HepG2 (cell line): ENCODE data around the gene GFRA1. TPM values are rescaled to one million over a fixed set of nuclear protein-coding genes. Genes with fewer than 3 reads are reported as not detected.

Experiments
- ATAC-seq: fragments of 200-7000 bp; cut with Tn5 transposase; 3 replicates; pipeline ENCODE4 v1.9.1; 2020; ENCODE audit warnings: mild to moderate bottlenecking, moderate library complexity
- BruUV-seq: library from RNA; stranded (reverse); fragments of 400-500 nt; replicated peaks from 2 replicates; lab custom pipeline; 2021; lab: Mats Ljungman, UMichigan
- CTCF ChIA-PET: fragments of 300-600 bp; formaldehyde crosslinking; extraction: SDS; loops from one replicate; lab custom pipeline; 2021; ENCODE audit warnings: low total read pairs, inconsistent platforms, low intra/inter-chr PET ratio; lab: Yijun Ruan, JAX
- POLR2A ChIA-PET: fragments of 350-600 bp; sonication (Branson Sonifier 250); formaldehyde crosslinking; loops from one replicate; lab custom pipeline; 2020; ENCODE audit warnings: antibody characterized with exemption, inconsistent platforms; lab: Yijun Ruan, JAX
- DNase-seq: peaks from one replicate; pipeline ENCODE4 v3.0.0-alpha.2; 2015; ENCODE audit warnings: low spot score
- FAIRE-seq: peaks from 3 replicates; lab custom pipeline; 2011; peaks lifted over from hg19 to GRCh38; lab: Jason Lieb, UNC
- H2AFZ ChIP-seq: one replicate; pipeline ENCODE4 v1.6.1; 2011; ENCODE audit warnings: low read length, inconsistent platforms
- H3K27ac ChIP-seq: fragments of 300-600 bp; 3 replicates; pipeline ENCODE4 v1.8.0; 2011; ENCODE audit warnings: mixed run types, mild to moderate bottlenecking, mixed read lengths, low read length, inconsistent platforms; ENCODE audit not compliant: insufficient read depth; ENCODE audit errors: extremely low read length
- H3K27me3 ChIP-seq, 2 experiments: fragments of 200-600 bp in 1 of 2; 2 replicates in 1 of 2; 3 replicates in 1 of 2; pipeline versions ENCODE4 v1.6.0 to v1.8.0; 2011; ENCODE audit warnings: low read length in 2 of 2, mild to moderate bottlenecking in 2 of 2, moderate library complexity in 2 of 2, inconsistent platforms in 1 of 2; ENCODE audit not compliant: insufficient read depth in 2 of 2, control insufficient read depth in 1 of 2
- H3K36me3 ChIP-seq, 2 experiments: fragments of 200-600 bp in 1 of 2; replicated peaks in 1 of 2; 2 replicates in 1 of 2; 3 replicates in 1 of 2; pipeline versions ENCODE4 v1.5.1 to v1.8.0; 2011; ENCODE audit warnings: low read length in 2 of 2, inconsistent platforms in 1 of 2; ENCODE audit not compliant: insufficient read depth in 2 of 2, control insufficient read depth in 1 of 2
- H3K4me1 ChIP-seq: 2 replicates; pipeline ENCODE4 v1.5.1; 2012; ENCODE audit warnings: low read length, inconsistent platforms; ENCODE audit not compliant: insufficient read depth
- H3K4me2 ChIP-seq: 2 replicates; pipeline ENCODE4 v1.6.0; 2011; ENCODE audit warnings: low read depth, low read length, inconsistent platforms
- H3K4me3 ChIP-seq, 3 experiments: fragments of 200-600 bp in 1 of 3; sonication (generic), shearing (Covaris generic) in 1 of 3; replicated peaks in 1 of 3; 2 replicates each; pipeline ENCODE4 v1.5.1; 2011 to 2016; ENCODE audit warnings: low read length in 3 of 3, inconsistent platforms in 2 of 3, low read depth in 2 of 3, mild to moderate bottlenecking in 2 of 3, control low read depth in 1 of 3, mixed read lengths in 1 of 3; ENCODE audit not compliant: insufficient read depth in 1 of 3
- H3K79me2 ChIP-seq: one replicate; pipeline ENCODE4 v1.6.1; 2011; ENCODE audit warnings: low read length, inconsistent platforms; ENCODE audit not compliant: insufficient read depth
- H3K9ac ChIP-seq: 2 replicates; pipeline ENCODE4 v1.6.0; 2011; ENCODE audit warnings: mild to moderate bottlenecking, low read depth, low read length, inconsistent platforms; ENCODE audit not compliant: insufficient read depth
- H3K9me3 ChIP-seq: 2 replicates; pipeline ENCODE4 v1.5.1; 2012; ENCODE audit warnings: mild to moderate bottlenecking, low read length
- H4K20me1 ChIP-seq: 2 replicates; pipeline ENCODE4 v1.6.0; 2011; ENCODE audit warnings: inconsistent platforms, mild to moderate bottlenecking, low read length, moderate library complexity; ENCODE audit not compliant: insufficient read depth
- CBX5 ChIP-seq: sonication (generic); formaldehyde crosslinking; IDR thresholded peaks from 2 replicates; pipeline ENCODE4 v1.4.0; 2020; ENCODE audit warnings: missing genetic modification reagents, borderline replicate concordance
- HNRNPLL ChIP-seq: fragments of 200-400 bp; formaldehyde crosslinking; IDR thresholded peaks from 2 replicates; pipeline ENCODE4 v1.6.1; 2017; ENCODE audit warnings: mild to moderate bottlenecking, low read depth, low read length; ENCODE audit not compliant: poor library complexity, severe bottlenecking
- KLF16 ChIP-seq, 2 experiments: sonication (generic) in 1 of 2; formaldehyde crosslinking in 1 of 2; IDR thresholded peaks; 2 replicates each; pipeline versions ENCODE4 v1.6.1 to v1.8.0; 2016 to 2023; ENCODE audit warnings: missing genetic modification reagents in 2 of 2, missing compliant biosample characterization in 1 of 2
- ZC3H4 ChIP-seq: sonication (generic); formaldehyde crosslinking; IDR thresholded peaks from 2 replicates; pipeline ENCODE4 v1.4.0; 2020; ENCODE audit warnings: missing genetic modification reagents, borderline replicate concordance
- ZFP1 ChIP-seq: IDR thresholded peaks from 2 replicates; pipeline ENCODE4 v1.6.1; 2016
- ZMAT5 ChIP-seq: sonication (generic); formaldehyde crosslinking; IDR thresholded peaks from 2 replicates; pipeline ENCODE4 v1.5.0; 2020; ENCODE audit warnings: mild to moderate bottlenecking, low read depth, missing genetic modification reagents, borderline replicate concordance
- ZNF205 ChIP-seq: IDR thresholded peaks from 2 replicates; pipeline ENCODE4 v1.6.1; 2018; ENCODE audit warnings: missing biosample characterization, missing genetic modification reagents
- ZNF784 ChIP-seq: sonication (generic); formaldehyde crosslinking; IDR thresholded peaks from 2 replicates; pipeline ENCODE4 v1.5.1; 2020; ENCODE audit warnings: missing genetic modification reagents, mild to moderate bottlenecking, borderline replicate concordance
- in situ Hi-C: cut with HindIII; loops from 2 replicates; pipeline ENCODE4 v1.10.0; 2017; ENCODE audit warnings: low pct_unique_long_range_greater_than_20kb; ENCODE audit not compliant: extremely low pct_ligation_motif_present
- intact Hi-C: fragments of 100-400 bp; cut with micrococcal nuclease; formaldehyde crosslinking; loops from one replicate; pipeline ENCODE4 v1.10.0; 2022; ENCODE audit not compliant: unreplicated experiment
- polyA plus RNA-seq, 8 experiments: library from polyadenylated mRNA; depleted of rRNA in 3 of 8; stranded (reverse) in 7 of 8; unstranded in 1 of 8; fragments of >200 nt; fragmentation: Illumina TruSeq in 4 of 8; extraction: Trizol in 4 of 8; gene quantifications; 2 replicates each; pipeline versions ENCODE4 v1.2.1 to v1.2.3, GENCODE V29; 2011 to 2016; ENCODE audit warnings: low read depth in 4 of 8, missing spikeins in 1 of 8, mixed read lengths in 1 of 8; ENCODE audit not compliant: insufficient read depth in 1 of 8
- total RNA-seq, 5 experiments: library from RNA; depleted of rRNA; stranded (reverse); fragments of >200 nt; fragmentation: Illumina TruSeq; extraction: Trizol; gene quantifications; 2 replicates each; pipeline ENCODE4 v1.2.3, GENCODE V29; 2016; ENCODE audit warnings: low read depth in 1 of 5
- TF ChIP-seq, protein P1 (sequence below): sonication (generic); formaldehyde crosslinking; IDR thresholded peaks from 2 replicates; pipeline ENCODE4 v1.5.0; 2020; ENCODE audit warnings: missing genetic modification reagents, mild to moderate bottlenecking, borderline replicate concordance
- TF ChIP-seq, protein P2 (sequence below), 2 experiments: fragments of 450-650 bp in 1 of 2; sonication (generic) in 1 of 2; formaldehyde crosslinking in 1 of 2; IDR thresholded peaks; 2 replicates each; pipeline versions ENCODE4 v1.6.1 to v1.8.0; 2016 to 2022; ENCODE audit warnings: antibody characterized with exemption in 1 of 2, mild to moderate bottlenecking in 1 of 2, missing genetic modification reagents in 1 of 2

The GFRA1 gene
- total and polyA plus RNA-seq, 2 of the 13 experiments (the other 11 are each of a cell fraction or from before 2014, with no cell fraction given) = not detected

- TF ChIP-seq, protein P1, sequence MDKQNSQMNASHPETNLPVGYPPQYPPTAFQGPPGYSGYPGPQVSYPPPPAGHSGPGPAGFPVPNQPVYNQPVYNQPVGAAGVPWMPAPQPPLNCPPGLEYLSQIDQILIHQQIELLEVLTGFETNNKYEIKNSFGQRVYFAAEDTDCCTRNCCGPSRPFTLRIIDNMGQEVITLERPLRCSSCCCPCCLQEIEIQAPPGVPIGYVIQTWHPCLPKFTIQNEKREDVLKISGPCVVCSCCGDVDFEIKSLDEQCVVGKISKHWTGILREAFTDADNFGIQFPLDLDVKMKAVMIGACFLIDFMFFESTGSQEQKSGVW = no peak
- TF ChIP-seq CBX5 (CRISPR knock-in tag) (no peak), ZFP1 (CRISPR knock-in tag) (no peak), KLF16 (CRISPR knock-in tag; IDR thresholded peaks at IDR 0.05) (no peak), ZC3H4 (CRISPR knock-in tag) (no peak), ZNF205 (CRISPR knock-in tag) (no peak)
Measured at GRCh38 chr10:116154651-116155050, 118.4 kb downstream of the GFRA1 start (continued).

DNA sequence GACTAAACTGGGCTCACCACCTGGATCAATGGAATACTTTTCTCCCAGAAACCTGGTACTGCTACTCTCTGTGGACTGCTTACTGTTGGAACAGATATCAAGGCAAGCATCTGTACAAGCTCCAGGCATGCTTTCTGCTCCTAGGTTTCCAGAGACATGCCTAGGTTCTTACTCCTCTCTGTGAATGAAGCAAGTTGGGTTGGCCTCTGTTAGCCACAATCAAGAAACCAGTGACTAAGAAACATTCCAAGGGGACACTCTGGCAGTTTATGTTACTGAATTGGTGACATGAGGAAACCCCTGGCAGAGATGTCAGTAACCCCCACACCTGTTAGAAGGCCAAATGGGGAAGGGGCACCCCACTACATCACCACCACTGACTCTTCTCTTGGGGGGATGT, 121.9 kb downstream of the GFRA1 start:
- BruUV-seq = no TSS peak
- H4K20me1 ChIP-seq = no peaks in the 10 kb centered on the region
- no peak overlapping the region for H3K4me2 ChIP-seq
- no peak for ATAC-seq
- H3K79me2 ChIP-seq = no peaks in the 10 kb centered on the region
- no peak overlapping the region for H3K27ac ChIP-seq
- no peaks in the 10 kb centered on the region for H3K27me3 ChIP-seq
- H3K9ac ChIP-seq = no peak overlapping the region
- no peak for DNase-seq
- no peak overlapping the region for H3K4me3 ChIP-seq
- no peak for FAIRE-seq
- H3K9me3 ChIP-seq = no peaks in the 10 kb centered on the region
- no peak overlapping the region for H2AFZ ChIP-seq
- POLR2A ChIA-PET = no interaction called here
- in situ Hi-C loops (no loop called here), intact Hi-C loops (no loop called here)
- CTCF ChIA-PET = no interaction called here
- H3K4me1 ChIP-seq = no peaks in the 10 kb centered on the region
- no peaks in the 10 kb centered on the region for H3K36me3 ChIP-seq
- TF ChIP-seq, protein P2, sequence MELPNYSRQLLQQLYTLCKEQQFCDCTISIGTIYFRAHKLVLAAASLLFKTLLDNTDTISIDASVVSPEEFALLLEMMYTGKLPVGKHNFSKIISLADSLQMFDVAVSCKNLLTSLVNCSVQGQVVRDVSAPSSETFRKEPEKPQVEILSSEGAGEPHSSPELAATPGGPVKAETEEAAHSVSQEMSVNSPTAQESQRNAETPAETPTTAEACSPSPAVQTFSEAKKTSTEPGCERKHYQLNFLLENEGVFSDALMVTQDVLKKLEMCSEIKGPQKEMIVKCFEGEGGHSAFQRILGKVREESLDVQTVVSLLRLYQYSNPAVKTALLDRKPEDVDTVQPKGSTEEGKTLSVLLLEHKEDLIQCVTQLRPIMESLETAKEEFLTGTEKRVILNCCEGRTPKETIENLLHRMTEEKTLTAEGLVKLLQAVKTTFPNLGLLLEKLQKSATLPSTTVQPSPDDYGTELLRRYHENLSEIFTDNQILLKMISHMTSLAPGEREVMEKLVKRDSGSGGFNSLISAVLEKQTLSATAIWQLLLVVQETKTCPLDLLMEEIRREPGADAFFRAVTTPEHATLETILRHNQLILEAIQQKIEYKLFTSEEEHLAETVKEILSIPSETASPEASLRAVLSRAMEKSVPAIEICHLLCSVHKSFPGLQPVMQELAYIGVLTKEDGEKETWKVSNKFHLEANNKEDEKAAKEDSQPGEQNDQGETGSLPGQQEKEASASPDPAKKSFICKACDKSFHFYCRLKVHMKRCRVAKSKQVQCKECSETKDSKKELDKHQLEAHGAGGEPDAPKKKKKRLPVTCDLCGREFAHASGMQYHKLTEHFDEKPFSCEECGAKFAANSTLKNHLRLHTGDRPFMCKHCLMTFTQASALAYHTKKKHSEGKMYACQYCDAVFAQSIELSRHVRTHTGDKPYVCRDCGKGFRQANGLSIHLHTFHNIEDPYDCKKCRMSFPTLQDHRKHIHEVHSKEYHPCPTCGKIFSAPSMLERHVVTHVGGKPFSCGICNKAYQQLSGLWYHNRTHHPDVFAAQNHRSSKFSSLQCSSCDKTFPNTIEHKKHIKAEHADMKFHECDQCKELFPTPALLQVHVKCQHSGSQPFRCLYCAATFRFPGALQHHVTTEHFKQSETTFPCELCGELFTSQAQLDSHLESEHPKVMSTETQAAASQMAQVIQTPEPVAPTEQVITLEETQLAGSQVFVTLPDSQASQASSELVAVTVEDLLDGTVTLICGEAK (IDR thresholded peaks at IDR 0.05) = no peak
- TF ChIP-seq, protein P2 (CRISPR knock-in tag; IDR thresholded peaks at IDR 0.05) = no peak
- TF ChIP-seq ZMAT5 (CRISPR knock-in tag) (no peak), HNRNPLL (no peak), ZNF784 (CRISPR knock-in tag) (no peak), ZNF205 (CRISPR knock-in tag) (no peak)
